H9 (cell line): ENCODE data around the gene MROH2A. TPM values are rescaled to one million over a fixed set of nuclear protein-coding genes. Genes with fewer than 3 reads are reported as not detected.

ENCODE experiments used
- DNase-seq: peaks from one replicate; pipeline ENCODE4 v3.0.0-alpha.2; 2017
- H2AFZ ChIP-seq: one replicate; pipeline ENCODE4 v1.6.1; 2013; ENCODE audit warnings: mild to moderate bottlenecking, low read length, control low read depth, moderate library complexity
- H2AK5ac ChIP-seq: 2 replicates; pipeline ENCODE4 v1.6.1; 2013; ENCODE audit warnings: low read length, control low read depth, mixed read lengths; ENCODE audit not compliant: insufficient read length
- H2BK120ac ChIP-seq: one replicate; pipeline ENCODE4 v1.6.1; 2013; ENCODE audit warnings: low read depth, mild to moderate bottlenecking, low read length, control low read depth, inconsistent platforms; ENCODE audit not compliant: poor library complexity, severe bottlenecking
- H2BK12ac ChIP-seq: 2 replicates; pipeline ENCODE4 v1.6.1; 2013; ENCODE audit warnings: low read length, control low read depth, mixed read lengths, low read depth; ENCODE audit not compliant: insufficient read length
- H2BK15ac ChIP-seq: 2 replicates; pipeline ENCODE4 v1.6.1; 2013; ENCODE audit warnings: low read depth, low read length, control low read depth
- H2BK20ac ChIP-seq: one replicate; pipeline ENCODE4 v1.6.1; 2013; ENCODE audit warnings: low read depth, mild to moderate bottlenecking, low read length, control low read depth, inconsistent platforms; ENCODE audit not compliant: poor library complexity, severe bottlenecking
- H2BK5ac ChIP-seq: 2 replicates; pipeline ENCODE4 v1.6.1; 2013; ENCODE audit warnings: low read length, control low read depth, mixed read lengths; ENCODE audit not compliant: insufficient read length
- H3K14ac ChIP-seq: 2 replicates; pipeline ENCODE4 v1.6.1; 2013; ENCODE audit warnings: low read length, control low read depth; ENCODE audit not compliant: insufficient read depth
- H3K18ac ChIP-seq: 2 replicates; pipeline ENCODE4 v1.6.1; 2013; ENCODE audit warnings: low read depth, mild to moderate bottlenecking, mixed read lengths, low read length, control low read depth; ENCODE audit not compliant: insufficient read length
- H3K23ac ChIP-seq: 2 replicates; pipeline ENCODE4 v1.6.1; 2013; ENCODE audit warnings: low read length, control low read depth, mixed read lengths, low read depth; ENCODE audit not compliant: insufficient read length
- H3K23me2 ChIP-seq: 2 replicates; pipeline ENCODE4 v1.6.1; 2013; ENCODE audit warnings: low read depth, mild to moderate bottlenecking, mixed read lengths, low read length, control low read depth; ENCODE audit not compliant: insufficient read length, poor library complexity, severe bottlenecking
- H3K27ac ChIP-seq: 2 replicates; pipeline ENCODE4 v1.5.1; 2013; ENCODE audit warnings: low read length, control low read depth, mixed read lengths, low read depth; ENCODE audit not compliant: insufficient read length
- H3K27me3 ChIP-seq: 2 replicates; pipeline ENCODE4 v1.6.1; 2013; ENCODE audit warnings: low read length, control low read depth, inconsistent platforms; ENCODE audit not compliant: insufficient read depth
- H3K4ac ChIP-seq: 2 replicates; pipeline ENCODE4 v1.6.1; 2013; ENCODE audit warnings: low read depth, mild to moderate bottlenecking, control low read depth, inconsistent platforms, low read length, moderate library complexity
- H3K4me1 ChIP-seq: 2 replicates; pipeline ENCODE4 v1.6.1; 2013; ENCODE audit warnings: low read length, control low read depth, inconsistent platforms; ENCODE audit not compliant: insufficient read depth
- H3K4me2 ChIP-seq: 2 replicates; pipeline ENCODE4 v1.6.1; 2013; ENCODE audit warnings: low read length, control low read depth, mixed read lengths; ENCODE audit not compliant: insufficient read length, insufficient read depth
- H3K56ac ChIP-seq: 2 replicates; pipeline ENCODE4 v1.6.1; 2013; ENCODE audit warnings: low read depth, mild to moderate bottlenecking, mixed read lengths, low read length, control low read depth; ENCODE audit not compliant: insufficient read length
- H3K79me1 ChIP-seq: 2 replicates; pipeline ENCODE4 v1.6.1; 2013; ENCODE audit warnings: low read depth, mild to moderate bottlenecking, moderate library complexity, low read length, control low read depth, inconsistent platforms; ENCODE audit not compliant: insufficient read depth, poor library complexity, severe bottlenecking
- H3K79me2 ChIP-seq: 2 replicates; pipeline ENCODE4 v1.6.1; 2013; ENCODE audit warnings: low read length, control low read depth, inconsistent platforms; ENCODE audit not compliant: insufficient read depth
- H3K9ac ChIP-seq: 2 replicates; pipeline ENCODE4 v1.6.1; 2013; ENCODE audit warnings: low read length, control low read depth, mixed read lengths; ENCODE audit not compliant: insufficient read length; ENCODE audit errors: extremely low read depth
- H3K9me3 ChIP-seq: one replicate; pipeline ENCODE4 v1.6.1; 2013; ENCODE audit warnings: low read depth, low read length, inconsistent platforms; ENCODE audit not compliant: control insufficient read depth
- H3T11ph ChIP-seq: one replicate; pipeline ENCODE4 v1.6.1; 2013; ENCODE audit warnings: mild to moderate bottlenecking, low read length, control low read depth, inconsistent platforms
- H4K20me1 ChIP-seq: one replicate; pipeline ENCODE4 v1.6.1; 2013; ENCODE audit not compliant: control insufficient read depth, insufficient read length, insufficient read depth
- H4K5ac ChIP-seq: 2 replicates; pipeline ENCODE4 v1.6.1; 2013; ENCODE audit warnings: low read depth, mild to moderate bottlenecking, mixed read lengths, low read length, control low read depth; ENCODE audit not compliant: insufficient read length
- H4K8ac ChIP-seq: replicated peaks from 2 replicates; pipeline ENCODE4 v1.6.1; 2013; ENCODE audit warnings: low read length, control low read depth, mixed read lengths, low read depth; ENCODE audit not compliant: insufficient read length
- H4K91ac ChIP-seq: 2 replicates; pipeline ENCODE4 v1.6.1; 2013; ENCODE audit warnings: low read depth, mild to moderate bottlenecking, moderate library complexity, mixed read lengths, low read length, control low read depth; ENCODE audit not compliant: insufficient read length
- H3K27ac Mint-ChIP-seq, 3 experiments: 2 replicates in 2 of 3; 3 replicates in 1 of 3; pipeline ENCODE4 v1.8.0; 2020 to 2021; ENCODE audit warnings: mixed read lengths in 3 of 3, mild to moderate bottlenecking in 1 of 3, moderate library complexity in 1 of 3
- H3K27me3 Mint-ChIP-seq: 2 replicates; pipeline ENCODE4 v1.8.0; 2021; ENCODE audit warnings: low read depth, mild to moderate bottlenecking, moderate library complexity, mixed read lengths
- H3K36me3 Mint-ChIP-seq, 3 experiments: 2 replicates in 2 of 3; 3 replicates in 1 of 3; pipeline ENCODE4 v1.8.0; 2020 to 2021; ENCODE audit warnings: low read depth in 3 of 3, mixed read lengths in 3 of 3; ENCODE audit not compliant: insufficient read depth in 1 of 3
- H3K4me1 Mint-ChIP-seq, 2 experiments: 2 replicates each; pipeline ENCODE4 v1.8.0; 2020; ENCODE audit warnings: mixed read lengths in 2 of 2
- H3K4me3 Mint-ChIP-seq, 2 experiments: 2 replicates in 1 of 2; 3 replicates in 1 of 2; pipeline ENCODE4 v1.8.0; 2020 to 2021; ENCODE audit warnings: mild to moderate bottlenecking in 2 of 2, mixed read lengths in 2 of 2, moderate library complexity in 1 of 2
- H3K9me3 Mint-ChIP-seq, 2 experiments: 2 replicates in 1 of 2; 3 replicates in 1 of 2; pipeline ENCODE4 v1.8.0; 2020; ENCODE audit warnings: mild to moderate bottlenecking in 2 of 2, mixed read lengths in 2 of 2, moderate library complexity in 1 of 2
- WGBS: extraction: QIAGEN DNeasy Blood & Tissue Kit; methylation state at CpG from one replicate; pipeline ENCODE4 v1.1.7; 2013; ENCODE audit warnings: missing lambda C conversion rate, low lambda C conversion rate, mixed read lengths; ENCODE audit not compliant: insufficient read length; ENCODE audit errors: extremely low coverage; 5-methylcytosine and 5-hydroxymethylcytosine counted together
- total RNA-seq: library from RNA; stranded (reverse); gene quantifications from 2 replicates; pipeline ENCODE4 v1.2.1, GENCODE V29; 2021
- TF ChIP-seq, protein P1 (sequence below): fragments of 200-600 bp; sonication (generic); conservative IDR thresholded peaks from 3 replicates; pipeline ENCODE4 v1.8.0; 2021; ENCODE audit warnings: antibody characterized with exemption, mild to moderate bottlenecking

MROH2A gene
- total RNA-seq, 1 experiment from 2014 or later, result not detected

GRCh38 chr2:233772583-233772982, 5.5 kb upstream of the MROH2A start:
- H4K91ac ChIP-seq, result no peak overlapping the region
- no peaks in the 10 kb centered on the region for H4K20me1 ChIP-seq
- Mint-ChIP-seq H3K9me3 (peaks cover 8 to 11% of the 10 kb centered on the region in 2 experiments; a peak in 4 of 5 replicates), H3K27me3 (no peaks in the 10 kb centered on the region), H3K4me3 (no peak overlapping the region), H3K27ac (no peak overlapping the region), H3K36me3 (peaks cover 1 to 4% (median 3%) of the 10 kb centered on the region in 3 experiments; a peak in 4 of 7 replicates), H3K4me1 (peaks cover 5 to 6% of the 10 kb centered on the region in 2 experiments; a peak in 3 of 4 replicates)
- H4K8ac ChIP-seq, result no peak overlapping the region
- no peak overlapping the region for H3T11ph ChIP-seq
- H3K4me2 ChIP-seq, result no peak overlapping the region
- H3K79me1 ChIP-seq, result no peaks in the 10 kb centered on the region
- no peak for DNase-seq
- H2BK120ac ChIP-seq, result no peak overlapping the region
- H3K9ac ChIP-seq, result no peak overlapping the region
- TF ChIP-seq, protein P1, sequence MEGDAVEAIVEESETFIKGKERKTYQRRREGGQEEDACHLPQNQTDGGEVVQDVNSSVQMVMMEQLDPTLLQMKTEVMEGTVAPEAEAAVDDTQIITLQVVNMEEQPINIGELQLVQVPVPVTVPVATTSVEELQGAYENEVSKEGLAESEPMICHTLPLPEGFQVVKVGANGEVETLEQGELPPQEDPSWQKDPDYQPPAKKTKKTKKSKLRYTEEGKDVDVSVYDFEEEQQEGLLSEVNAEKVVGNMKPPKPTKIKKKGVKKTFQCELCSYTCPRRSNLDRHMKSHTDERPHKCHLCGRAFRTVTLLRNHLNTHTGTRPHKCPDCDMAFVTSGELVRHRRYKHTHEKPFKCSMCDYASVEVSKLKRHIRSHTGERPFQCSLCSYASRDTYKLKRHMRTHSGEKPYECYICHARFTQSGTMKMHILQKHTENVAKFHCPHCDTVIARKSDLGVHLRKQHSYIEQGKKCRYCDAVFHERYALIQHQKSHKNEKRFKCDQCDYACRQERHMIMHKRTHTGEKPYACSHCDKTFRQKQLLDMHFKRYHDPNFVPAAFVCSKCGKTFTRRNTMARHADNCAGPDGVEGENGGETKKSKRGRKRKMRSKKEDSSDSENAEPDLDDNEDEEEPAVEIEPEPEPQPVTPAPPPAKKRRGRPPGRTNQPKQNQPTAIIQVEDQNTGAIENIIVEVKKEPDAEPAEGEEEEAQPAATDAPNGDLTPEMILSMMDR, result no peak
- no peak overlapping the region for H2BK12ac ChIP-seq
- no peaks in the 10 kb centered on the region for H3K27me3 ChIP-seq
- no peak overlapping the region for H4K5ac ChIP-seq
- WGBS, result no CpG with 5 or more reads among the region's 5 CpGs
- H3K9me3 ChIP-seq, result peaks cover 4% of the 10 kb centered on the region
- no peak overlapping the region for H2BK15ac ChIP-seq
- H2BK20ac ChIP-seq, result no peak overlapping the region
- H2BK5ac ChIP-seq, result no peak overlapping the region
- H3K23me2 ChIP-seq, result no peaks in the 10 kb centered on the region
- H3K79me2 ChIP-seq, result no peaks in the 10 kb centered on the region
- no peak overlapping the region for H2AFZ ChIP-seq
- H3K56ac ChIP-seq, result no peak overlapping the region
- H3K23ac ChIP-seq, result no peak overlapping the region
- H3K4me1 ChIP-seq, result peaks cover 2% of the 10 kb centered on the region; the same call in 1 of the 2 replicates
- no peak overlapping the region for H3K14ac ChIP-seq
- H3K4ac ChIP-seq, result no peak overlapping the region
- no peak overlapping the region for H3K18ac ChIP-seq
- H3K27ac ChIP-seq, result no peak overlapping the region
- no peak overlapping the region for H2AK5ac ChIP-seq
